ENCODE data around the gene RPS18. TPM values are rescaled to one million over a fixed set of nuclear protein-coding genes. Genes with fewer than 3 reads are reported as not detected.

Gene RPS18
- total and polyA plus RNA-seq, 9 of the 15 experiments (the other 6 are each of a cell fraction or from before 2014, with no cell fraction given), result 5,023 to 17,516 (median 8,131) TPM

DNA sequence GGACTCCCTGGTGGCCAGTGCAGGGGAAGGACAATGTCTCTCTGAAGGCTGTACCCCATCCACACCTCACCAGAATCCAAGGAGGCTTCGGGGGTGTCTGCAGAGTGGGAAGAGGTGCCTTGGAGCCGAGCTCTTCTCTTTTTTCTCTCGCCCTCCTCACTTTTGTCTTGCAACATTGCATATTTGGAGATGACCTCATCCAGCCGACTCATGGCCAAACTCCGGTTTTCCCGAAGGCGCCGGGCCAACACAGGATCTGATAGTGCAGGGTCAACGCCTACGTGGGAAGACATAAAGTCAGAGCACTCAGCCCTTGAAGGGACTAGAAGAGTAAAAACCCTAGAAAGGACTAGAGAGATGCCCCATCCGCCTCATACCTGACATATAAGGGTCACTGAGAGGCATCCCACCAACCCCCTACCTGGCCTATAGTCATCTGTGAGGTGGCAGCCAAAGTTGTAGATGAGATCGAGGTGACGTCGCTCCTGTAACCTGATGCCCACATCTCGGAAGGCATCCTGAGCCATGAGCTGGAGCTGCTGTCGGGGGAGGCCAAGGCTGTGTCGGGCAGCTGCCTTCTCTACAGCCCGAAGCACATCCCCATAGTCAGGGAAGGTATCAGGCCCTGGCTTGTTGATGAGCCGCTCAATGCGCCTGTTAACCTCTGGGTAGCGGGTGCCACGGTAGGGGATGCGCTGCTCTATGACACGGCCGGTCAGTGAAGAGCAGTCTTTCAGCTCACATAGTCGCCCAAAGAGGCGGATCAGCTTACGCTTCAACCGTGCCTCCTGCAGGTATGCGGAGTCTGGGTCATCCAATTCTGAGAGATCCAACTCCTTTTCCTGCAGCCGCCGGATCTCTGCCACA is 48.7 kb downstream of the RPS18 start (continued):
- TF ChIP-seq, protein P1, sequence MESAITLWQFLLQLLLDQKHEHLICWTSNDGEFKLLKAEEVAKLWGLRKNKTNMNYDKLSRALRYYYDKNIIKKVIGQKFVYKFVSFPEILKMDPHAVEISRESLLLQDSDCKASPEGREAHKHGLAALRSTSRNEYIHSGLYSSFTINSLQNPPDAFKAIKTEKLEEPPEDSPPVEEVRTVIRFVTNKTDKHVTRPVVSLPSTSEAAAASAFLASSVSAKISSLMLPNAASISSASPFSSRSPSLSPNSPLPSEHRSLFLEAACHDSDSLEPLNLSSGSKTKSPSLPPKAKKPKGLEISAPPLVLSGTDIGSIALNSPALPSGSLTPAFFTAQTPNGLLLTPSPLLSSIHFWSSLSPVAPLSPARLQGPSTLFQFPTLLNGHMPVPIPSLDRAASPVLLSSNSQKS (CRISPR knock-in tag; IDR thresholded peaks at IDR 0.05), result no peak
- no peak; the same call in 1 of the 2 replicates for TF ChIP-seq MAFG (tag; conservative IDR thresholded peaks at IDR 0.05)
- peak; percentile 30 for TF ChIP-seq CHD1 (IDR thresholded peaks at IDR 0.05; ENCODE audit: low read length)
- TF ChIP-seq SIX5 (IDR thresholded peaks at IDR 0.05; ENCODE audit: borderline replicate concordance in 1 of 2, insufficient read depth in 1 of 2, low read depth in 1 of 2, low read length in 2 of 2), result no peak
- TF ChIP-seq, protein P2, sequence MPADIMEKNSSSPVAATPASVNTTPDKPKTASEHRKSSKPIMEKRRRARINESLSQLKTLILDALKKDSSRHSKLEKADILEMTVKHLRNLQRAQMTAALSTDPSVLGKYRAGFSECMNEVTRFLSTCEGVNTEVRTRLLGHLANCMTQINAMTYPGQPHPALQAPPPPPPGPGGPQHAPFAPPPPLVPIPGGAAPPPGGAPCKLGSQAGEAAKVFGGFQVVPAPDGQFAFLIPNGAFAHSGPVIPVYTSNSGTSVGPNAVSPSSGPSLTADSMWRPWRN (IDR thresholded peaks at IDR 0.05; ENCODE audit: low read depth), result 0 out of 2 replicates have a peak, but pooled peaks have one; percentile 9
- no peak for TF ChIP-seq CREB1 (IDR thresholded peaks at IDR 0.05)
- TF ChIP-seq CREB1 (CRISPR knock-in tag; IDR thresholded peaks at IDR 0.05), result peak; percentile 48; the same call in 1 of the 2 replicates
- 0 out of 2 replicates have a peak, but pooled peaks have one; percentile 11 for TF ChIP-seq MGA (IDR thresholded peaks at IDR 0.05)
- TF ChIP-seq TEAD1 (CRISPR knock-in tag; IDR thresholded peaks at IDR 0.05), result peak in 1 of 2 experiments; percentile 57; a peak in 1 of 4 replicates
- TF ChIP-seq FOXK1 (CRISPR knock-in tag; IDR thresholded peaks at IDR 0.05; ENCODE audit: borderline replicate concordance), result no peak
- no peak for TF ChIP-seq POLR2AphosphoS2 (IDR thresholded peaks at IDR 0.05; ENCODE audit: low read length)
- no peak for TF ChIP-seq NCOA2 (IDR thresholded peaks at IDR 0.05; ENCODE audit: partially characterized antibody in 2 of 2)
- no peak for TF ChIP-seq IRF2 (CRISPR knock-in tag; IDR thresholded peaks at IDR 0.05)
- TF ChIP-seq SMARCE1 (IDR thresholded peaks at IDR 0.05), result peak; percentile 67

Data from K562 (cell line).